GM20431 (cell line): Measurements from ENCODE around the gene ABCC10.
"Not testable (repeated sequence)": the region's sequence is repeated elsewhere in the genome, so short reads cannot be mapped to it uniquely, and the experiment has no call there.

Source experiments
- in situ Hi-C: fragments of 300-500 bp; cut with MseI, MboI; formaldehyde crosslinking; loops from one replicate; pipeline ENCODE4 v1.15.0; 2020; ENCODE audit warnings: low sequenced_read_pairs; ENCODE audit not compliant: unreplicated experiment

ABCC10 gene, protein sequence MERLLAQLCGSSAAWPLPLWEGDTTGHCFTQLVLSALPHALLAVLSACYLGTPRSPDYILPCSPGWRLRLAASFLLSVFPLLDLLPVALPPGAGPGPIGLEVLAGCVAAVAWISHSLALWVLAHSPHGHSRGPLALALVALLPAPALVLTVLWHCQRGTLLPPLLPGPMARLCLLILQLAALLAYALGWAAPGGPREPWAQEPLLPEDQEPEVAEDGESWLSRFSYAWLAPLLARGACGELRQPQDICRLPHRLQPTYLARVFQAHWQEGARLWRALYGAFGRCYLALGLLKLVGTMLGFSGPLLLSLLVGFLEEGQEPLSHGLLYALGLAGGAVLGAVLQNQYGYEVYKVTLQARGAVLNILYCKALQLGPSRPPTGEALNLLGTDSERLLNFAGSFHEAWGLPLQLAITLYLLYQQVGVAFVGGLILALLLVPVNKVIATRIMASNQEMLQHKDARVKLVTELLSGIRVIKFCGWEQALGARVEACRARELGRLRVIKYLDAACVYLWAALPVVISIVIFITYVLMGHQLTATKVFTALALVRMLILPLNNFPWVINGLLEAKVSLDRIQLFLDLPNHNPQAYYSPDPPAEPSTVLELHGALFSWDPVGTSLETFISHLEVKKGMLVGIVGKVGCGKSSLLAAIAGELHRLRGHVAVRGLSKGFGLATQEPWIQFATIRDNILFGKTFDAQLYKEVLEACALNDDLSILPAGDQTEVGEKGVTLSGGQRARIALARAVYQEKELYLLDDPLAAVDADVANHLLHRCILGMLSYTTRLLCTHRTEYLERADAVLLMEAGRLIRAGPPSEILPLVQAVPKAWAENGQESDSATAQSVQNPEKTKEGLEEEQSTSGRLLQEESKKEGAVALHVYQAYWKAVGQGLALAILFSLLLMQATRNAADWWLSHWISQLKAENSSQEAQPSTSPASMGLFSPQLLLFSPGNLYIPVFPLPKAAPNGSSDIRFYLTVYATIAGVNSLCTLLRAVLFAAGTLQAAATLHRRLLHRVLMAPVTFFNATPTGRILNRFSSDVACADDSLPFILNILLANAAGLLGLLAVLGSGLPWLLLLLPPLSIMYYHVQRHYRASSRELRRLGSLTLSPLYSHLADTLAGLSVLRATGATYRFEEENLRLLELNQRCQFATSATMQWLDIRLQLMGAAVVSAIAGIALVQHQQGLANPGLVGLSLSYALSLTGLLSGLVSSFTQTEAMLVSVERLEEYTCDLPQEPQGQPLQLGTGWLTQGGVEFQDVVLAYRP (N-terminal part only)

DNA sequence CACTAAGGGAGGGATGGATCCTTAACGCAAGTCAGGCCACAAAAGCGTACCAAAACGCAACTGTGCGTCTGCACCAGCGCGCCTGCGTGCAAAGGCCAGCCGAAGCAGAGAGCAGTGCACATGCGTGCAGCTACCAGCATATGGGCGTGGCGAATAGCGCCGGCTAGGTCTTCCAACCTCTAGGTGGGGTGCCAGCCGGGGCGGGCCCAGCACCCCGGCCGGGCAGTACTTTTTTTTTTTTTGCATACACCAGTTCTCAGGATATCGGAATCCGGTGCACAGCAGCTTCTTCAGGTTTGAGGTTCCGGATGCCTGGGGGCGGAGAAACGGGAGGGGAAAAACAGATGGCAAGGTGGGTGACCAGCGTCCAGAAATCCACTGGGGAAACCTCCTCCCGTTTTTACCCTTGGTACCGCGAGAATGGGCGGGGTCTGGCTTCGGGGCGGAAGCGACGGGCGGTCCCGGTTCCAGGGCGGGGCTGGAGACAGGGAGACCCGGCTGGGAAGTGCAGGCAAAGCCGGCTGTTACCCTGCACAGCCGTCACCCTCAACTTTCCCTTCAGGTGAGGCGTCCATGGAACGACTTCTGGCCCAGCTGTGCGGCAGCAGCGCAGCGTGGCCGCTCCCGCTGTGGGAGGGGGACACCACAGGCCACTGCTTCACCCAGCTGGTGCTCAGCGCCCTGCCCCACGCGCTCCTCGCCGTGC is at the start of gene ABCC10:
TSS of gene ABCC10 (plus strand) at position 136 of the 706 bp plus-strand sequence. CDS start at position 574, 438 bp downstream.
- in situ Hi-C loops, result no loop called here

DNA sequence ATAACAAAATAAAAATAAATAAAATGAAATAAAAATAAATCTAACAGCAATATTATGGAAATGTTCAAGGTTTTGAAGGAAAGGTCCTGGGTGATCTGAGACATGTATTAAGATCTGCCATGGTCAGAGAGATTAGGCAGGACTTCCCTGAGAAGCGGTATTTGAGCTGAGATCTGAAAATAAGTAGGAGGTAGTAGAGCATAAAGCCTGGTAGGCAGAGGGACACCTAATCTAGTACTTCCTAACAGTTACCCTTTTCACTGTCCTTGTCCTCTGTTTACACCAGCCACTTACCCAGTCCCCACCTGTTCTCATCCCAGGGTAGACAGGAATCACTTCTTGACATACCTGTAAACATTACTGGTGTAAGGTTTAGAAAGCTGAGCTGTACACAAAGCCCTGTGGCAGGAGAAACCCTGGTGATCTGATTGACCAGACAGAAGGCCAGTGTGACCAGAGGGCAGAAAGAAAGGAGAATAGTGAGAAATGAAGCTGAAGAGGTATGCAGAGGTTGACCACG is 49.6 kb upstream of the ABCC10 start:
- in situ Hi-C loops, result no loop called here

DNA sequence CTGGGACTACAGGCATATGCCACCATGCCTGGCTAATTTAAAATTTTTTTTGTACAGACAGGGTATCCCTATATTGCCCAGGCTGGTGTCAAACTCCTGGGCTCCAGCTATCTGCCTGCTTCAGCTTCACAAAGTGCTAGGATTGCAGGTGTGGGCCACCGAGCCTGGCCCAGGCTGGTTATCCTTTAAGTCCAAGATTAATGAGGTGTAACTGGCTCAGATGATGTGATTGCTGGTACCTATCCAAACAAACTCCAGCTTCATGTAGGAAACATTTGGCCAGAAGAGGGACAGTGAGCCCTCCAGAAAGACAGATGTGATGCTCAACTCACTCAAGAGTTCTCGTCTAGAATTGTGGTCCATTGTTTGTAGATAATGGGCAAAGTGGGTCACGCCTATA is 48.7 kb upstream of the ABCC10 start:
- in situ Hi-C loops, result no loop called here

DNA sequence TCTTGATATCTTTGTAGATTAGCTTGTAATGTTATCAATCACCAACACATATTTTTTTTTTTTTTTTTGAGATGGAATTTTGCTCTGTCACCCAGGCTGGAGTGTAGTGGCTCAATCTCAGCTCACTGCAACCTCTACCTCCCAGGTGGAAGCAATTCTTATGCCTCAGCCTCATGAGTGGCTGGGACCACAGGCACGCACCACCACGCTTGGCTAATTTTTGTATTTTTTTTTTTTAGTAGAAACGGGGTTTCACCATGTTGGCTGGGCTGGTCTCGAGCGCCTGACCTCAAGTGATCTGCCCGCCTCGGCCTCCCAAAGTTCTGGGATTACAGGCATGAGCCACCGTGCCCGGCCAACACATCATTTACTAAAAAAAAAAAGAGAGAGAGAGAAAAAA is 46.5 kb upstream of the ABCC10 start:
- in situ Hi-C loops, result not testable (repeated sequence)

DNA sequence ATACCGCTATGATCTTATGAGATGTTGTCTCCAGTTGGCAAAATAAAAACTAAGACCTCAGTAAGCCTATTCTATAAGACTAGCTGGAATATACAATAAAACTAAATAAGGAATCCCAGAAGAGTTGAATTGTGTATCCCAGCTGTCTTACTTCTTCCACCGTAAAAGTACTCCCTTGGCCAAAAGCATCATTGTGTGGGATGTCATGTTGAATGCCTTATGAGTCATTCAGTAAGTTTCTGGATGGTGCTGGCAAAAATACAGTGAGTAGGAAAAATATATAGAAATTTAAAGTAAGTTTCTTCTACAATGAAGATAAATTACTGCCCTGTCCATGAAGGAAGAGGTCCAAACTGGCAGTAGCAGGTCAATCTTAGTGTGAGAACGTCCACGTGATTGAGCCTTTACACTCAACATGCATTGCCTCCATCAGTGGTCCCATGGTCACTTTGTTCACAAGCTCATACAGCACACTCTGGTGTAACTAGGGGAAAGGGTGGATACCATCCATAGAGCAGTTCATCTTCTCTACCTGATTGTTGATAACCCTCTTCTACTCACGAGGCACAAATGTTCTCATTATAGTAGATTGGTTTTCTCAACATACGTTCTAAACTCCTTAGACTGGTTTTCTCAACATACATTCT is 44.2 kb upstream of the ABCC10 start:
- in situ Hi-C loops, result no loop called here

DNA sequence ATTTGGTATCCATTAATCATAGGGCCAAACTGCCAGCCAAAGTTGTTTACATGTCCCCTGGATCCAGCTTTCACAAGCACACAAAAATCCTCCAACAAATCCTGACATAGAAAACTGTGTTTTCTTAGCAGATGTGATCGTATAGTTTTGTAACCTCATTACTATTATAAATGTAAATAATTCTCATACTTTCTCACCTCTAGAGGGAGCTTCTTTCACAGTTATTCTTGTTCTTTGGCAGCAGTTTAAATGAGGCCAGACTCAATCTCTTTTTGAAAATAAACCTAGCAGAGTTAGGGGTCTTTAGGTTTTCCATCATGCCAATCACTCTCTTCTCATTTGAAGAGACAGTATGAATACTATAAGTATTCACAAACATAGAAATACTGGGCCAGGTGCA is 40.8 kb upstream of the ABCC10 start:
- in situ Hi-C loops, result no loop called here

DNA sequence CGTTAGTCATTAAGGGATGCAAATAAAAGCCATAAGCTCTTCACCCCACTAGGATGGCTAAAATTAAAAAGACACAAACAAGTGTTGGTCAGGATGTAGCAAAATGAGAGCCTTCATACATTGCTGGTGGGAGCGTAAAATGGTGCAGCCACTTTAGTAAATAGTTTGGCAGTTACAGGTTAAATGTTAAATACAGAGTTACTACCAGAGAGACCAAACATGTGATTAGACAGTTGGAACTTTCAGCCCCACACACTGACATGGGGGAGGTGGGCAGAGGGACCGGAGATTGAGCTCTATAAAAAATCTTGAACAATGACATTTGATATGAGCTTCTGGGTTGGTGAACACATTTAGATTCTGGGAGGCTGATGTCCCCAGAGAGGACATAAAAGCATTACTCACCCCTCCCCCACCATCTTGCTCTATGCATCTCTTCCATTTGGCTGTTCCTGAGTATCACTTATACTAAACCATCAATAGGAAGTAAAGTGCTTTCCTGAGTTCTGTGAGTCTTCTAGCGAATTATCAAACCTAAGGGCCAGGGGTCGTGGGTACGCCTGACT is 37.5 kb upstream of the ABCC10 start:
- in situ Hi-C loops, result no loop called here

DNA sequence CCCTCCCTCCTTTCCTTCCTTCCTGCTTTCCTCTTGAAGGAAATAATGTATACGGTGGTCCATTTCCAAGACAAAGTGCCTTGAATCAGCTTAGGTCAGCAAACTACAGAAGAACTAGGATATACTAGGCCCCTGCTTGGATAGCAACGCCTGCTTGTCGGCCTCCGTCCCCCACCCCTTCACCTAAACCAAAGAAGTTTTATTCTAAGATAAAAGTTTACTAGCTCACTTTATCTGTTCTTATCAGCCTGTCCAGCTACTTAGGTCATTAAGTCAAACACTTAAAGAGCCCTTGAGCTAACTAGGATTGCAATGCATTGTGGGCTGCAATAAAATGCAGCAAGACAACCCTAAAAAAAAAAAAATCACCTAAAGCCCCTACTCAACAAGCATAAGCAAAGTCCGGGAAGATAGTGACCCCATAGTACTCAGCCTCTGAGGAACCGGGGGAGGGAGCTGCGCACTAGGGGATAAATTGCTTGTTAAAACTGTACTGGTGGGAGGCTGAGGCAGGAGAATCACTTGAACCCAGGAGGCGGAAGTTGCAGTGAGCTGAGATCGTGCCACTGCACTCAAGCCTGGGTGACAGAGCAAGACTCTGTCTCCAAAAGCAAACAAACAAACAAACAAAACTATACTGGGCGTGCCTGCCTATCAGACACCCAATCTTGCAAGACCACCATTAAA is 36.4 kb upstream of the ABCC10 start:
- in situ Hi-C loops, result not testable (repeated sequence)

DNA sequence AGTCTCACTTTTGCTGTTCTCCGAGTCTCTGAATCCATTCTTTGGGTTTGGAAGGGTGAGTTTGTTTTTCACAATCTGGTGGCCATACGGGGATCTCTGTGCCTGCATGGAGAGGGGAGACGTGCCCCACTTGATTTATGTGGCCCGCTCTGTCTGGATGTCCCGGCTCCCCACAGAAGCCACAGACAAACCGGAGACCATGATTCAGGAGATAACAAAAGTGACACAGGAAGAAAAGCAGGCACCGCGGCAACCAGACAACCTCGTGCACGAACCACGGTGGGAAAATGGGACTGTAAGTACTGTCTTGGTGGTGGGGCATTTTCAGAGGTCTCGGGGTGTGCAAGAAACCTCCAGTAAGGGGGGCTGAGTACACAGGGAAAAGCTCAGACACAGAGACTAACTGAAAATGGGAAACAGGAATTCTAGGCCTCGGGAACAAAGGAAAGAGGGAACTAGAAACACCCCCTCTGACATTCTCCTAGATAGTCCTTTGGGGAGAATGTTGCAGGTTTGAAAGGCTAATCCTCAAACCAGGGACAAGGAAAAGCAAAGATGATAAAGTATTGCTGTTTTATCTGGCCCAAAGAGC is 35.8 kb upstream of the ABCC10 start:
- in situ Hi-C loops, result no loop called here

DNA sequence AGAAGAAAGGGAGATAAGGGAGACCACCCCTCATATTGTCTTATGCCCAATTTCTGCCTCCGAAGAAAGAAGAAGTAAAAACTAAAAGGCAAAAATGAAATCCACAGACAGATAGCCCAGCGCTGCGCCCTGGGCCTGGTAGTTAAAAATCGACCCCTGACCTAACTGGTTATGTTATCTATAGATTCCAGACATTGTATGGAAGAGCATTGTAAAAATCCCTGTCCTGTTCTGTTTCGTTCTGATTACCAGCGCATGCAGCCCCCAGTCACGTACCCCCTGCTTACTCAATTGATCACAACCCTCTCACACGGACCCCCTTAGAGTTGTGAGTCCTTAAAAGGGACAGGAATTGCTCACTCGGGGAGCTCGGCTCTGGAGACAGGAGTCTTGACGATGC is 34.2 kb upstream of the ABCC10 start:
- in situ Hi-C loops, result not testable (repeated sequence)

DNA sequence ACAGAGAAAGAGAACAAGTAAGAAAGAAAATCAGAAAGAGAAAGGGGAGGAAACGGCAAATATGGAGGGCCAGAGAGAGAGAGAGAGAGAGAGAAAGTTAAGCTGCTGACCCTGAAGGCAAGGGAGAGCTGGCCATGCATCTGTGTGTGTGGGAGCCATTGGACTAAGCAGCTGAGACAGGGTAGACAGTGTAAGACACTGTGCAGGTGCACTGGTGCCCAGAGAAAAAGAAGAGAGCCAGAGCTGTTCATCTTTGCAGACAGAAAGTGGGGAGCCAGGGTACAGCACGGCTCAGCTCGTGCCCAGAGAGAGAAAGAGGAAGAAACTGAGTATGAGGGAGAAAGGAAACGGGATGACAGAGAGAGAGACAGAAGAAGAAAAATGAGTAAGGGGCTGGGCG is 33.7 kb upstream of the ABCC10 start:
- in situ Hi-C loops, result no loop called here

DNA sequence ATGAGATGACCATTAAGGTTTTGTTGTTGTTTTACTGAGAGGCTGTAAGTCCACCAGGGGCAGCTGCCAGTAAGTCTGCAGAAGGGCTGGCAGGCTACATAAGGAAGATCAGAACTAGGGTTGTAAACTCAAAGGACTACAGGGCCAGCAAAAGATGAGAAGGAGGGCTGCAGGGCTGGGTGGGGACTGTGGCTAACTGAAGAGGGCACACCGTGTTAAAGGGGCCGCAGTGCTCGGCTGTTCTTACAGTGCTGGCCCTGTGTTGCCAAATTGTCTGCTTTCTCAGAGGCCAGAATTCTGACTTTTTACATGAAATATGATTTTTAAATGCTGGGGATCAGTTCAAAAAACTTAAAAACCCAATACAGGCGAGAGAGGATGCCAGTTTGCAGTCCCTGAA is 32.4 kb upstream of the ABCC10 start:
- in situ Hi-C loops, result no loop called here

DNA sequence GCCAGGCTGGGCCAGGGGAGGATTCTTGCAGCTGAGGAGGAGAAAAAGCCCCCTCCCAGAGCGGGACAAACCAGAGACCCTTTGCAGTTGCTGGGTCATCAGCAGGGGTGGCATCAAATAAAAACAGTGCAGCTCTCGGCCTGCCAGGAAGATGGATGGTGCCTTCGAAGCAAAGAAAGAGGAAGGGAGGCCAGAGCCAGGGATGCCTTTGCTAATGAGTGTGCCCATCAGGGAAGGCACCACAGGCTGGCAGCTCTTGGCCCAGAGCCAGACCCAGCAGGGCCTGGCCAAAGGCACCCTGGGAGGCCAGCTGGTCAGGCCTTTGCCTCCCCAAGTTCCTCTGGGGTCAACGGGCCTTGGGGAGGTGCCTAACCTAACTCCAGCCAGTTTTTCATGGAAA is 31.6 kb upstream of the ABCC10 start:
- in situ Hi-C loops, result no loop called here

DNA sequence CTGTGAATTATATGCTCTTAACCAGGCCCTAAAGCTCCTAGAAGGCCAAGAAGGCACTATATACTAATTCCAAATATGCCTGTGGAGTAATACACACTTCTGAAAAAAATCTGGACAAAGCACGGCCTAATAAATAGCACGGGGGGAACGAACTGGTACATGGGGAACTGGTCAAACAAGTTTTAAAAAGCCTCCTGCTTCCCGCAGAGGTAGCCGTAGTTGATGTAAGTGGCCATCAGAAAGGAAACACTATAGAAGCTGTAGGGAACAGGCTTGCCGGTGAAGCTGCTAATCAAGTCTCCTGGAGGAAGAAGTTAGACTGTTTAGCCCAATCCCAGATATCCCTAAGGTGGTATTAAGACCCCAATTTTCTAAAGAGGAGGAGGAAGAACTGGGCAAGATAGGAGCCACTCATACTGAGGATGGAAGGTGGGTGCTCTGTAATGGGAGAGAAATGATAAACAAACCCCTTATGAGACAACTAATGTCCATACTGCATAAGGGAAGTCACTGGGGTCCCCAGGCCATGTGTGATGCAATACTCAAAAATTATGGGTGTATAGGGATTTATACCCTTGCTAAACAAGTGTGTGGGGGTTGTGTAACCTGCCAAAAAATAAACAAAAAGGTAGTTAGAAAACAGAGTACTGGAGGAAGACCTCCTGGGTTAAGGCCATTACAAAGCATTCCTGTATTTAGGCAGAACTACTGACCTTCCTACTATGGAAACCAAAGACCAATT is 30.8 kb upstream of the ABCC10 start:
- in situ Hi-C loops, result no loop called here

DNA sequence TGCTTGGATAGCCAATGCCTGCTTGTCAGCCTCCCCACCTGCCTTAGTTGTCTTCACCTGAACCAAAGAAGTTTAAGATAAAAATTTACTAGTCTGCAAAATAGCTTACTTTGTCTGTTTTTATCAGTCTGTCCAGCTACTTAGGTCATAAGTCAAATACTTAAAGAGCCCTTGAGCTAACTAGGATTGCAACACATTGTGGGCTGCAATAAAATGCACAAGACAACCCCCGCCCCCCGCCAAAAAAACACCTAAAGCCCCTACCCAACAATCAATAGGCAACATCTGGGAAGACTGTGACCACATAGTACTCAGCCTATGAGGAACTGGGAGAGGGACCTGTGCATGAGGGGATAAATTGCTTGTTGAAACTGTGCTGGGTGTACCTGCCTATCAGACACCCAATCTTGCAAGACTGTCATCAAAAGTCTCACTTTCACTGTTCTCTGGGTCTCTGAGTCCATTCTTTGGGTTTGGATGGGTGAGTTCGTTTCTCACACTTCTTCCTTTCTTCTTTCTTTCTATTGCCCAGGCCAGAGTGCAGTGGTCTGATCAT is 27.3 kb upstream of the ABCC10 start:
- in situ Hi-C loops, result loop anchor here (10.0 kb wide), 1 partner anchor 135 kb away; no protein-coding TSS in a partner anchor

DNA sequence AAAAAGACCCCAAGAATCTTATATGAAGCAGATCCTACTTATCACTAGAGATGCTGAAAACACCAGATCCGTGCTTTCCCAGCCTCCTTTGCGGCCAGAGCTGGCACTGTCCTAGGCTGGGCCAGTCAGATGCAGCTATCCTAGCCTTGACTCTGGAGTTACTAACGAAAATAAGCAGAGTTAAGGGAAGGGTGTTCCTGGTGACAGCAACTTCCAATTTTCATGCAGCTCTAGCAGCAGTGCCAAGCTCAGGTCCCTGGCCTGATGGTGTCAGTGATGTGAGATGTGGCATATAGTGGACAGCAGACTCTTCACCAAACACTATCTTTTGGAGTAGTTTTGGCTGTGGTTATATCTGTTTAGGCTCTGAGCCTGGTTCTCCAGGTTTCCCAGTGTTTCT is 25.6 kb upstream of the ABCC10 start:
- in situ Hi-C loops, result loop anchor here (10.0 kb wide), 1 partner anchor 137 kb away; no protein-coding TSS in a partner anchor

DNA sequence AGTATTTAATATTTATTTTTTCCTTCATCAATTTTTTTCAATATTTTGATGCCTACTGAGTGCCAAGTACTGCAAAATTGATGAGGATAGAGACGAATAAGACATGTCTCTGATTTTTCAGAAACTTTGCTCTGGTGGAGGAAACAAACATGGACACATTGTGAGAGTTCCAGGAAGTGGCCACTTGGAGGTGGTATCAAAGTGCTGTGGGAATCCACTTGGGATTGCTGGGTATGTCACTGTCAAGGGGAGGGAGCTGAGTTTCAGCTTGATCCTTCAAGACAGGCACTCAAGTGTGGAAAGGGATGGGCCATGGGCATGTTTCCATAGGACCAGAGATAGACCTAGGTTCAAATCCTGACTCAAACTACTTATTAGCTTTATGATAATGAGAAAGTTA is 24.5 kb upstream of the ABCC10 start:
- in situ Hi-C loops, result loop anchor here (10.0 kb wide), 1 partner anchor 138 kb away; no protein-coding TSS in a partner anchor
